Liver (tissue), 9 donors: ENCODE data around the gene MKRN2. TPM values are rescaled to one million over a fixed set of nuclear protein-coding genes. Genes with fewer than 3 reads are reported as not detected.

ENCODE experiments used
- DNase-seq: peaks from one replicate; pipeline ENCODE4 v3.0.0-alpha.2; 2017; ENCODE audit warnings: low spot score
- H3K27ac ChIP-seq, 2 donors: one replicate each; pipeline ENCODE4 v1.7.0; 2013; ENCODE audit warnings: inconsistent platforms in 2 of 2, low read length in 2 of 2, control low read depth in 1 of 2, low read depth in 1 of 2, mild to moderate bottlenecking in 1 of 2
- H3K27me3 ChIP-seq, 4 donors: one replicate each; pipeline versions ENCODE4 v1.6.1 to v1.7.0; 2013; ENCODE audit warnings: low read length in 3 of 4, inconsistent platforms in 1 of 4, mild to moderate bottlenecking in 1 of 4, moderate library complexity in 1 of 4; ENCODE audit not compliant: control insufficient read depth in 4 of 4, insufficient read depth in 4 of 4
- H3K36me3 ChIP-seq, 4 donors: one replicate each; pipeline versions ENCODE4 v1.6.1 to v1.7.0; 2013; ENCODE audit warnings: low read length in 3 of 4, mild to moderate bottlenecking in 3 of 4, low read depth in 1 of 4, moderate library complexity in 1 of 4; ENCODE audit not compliant: control insufficient read depth in 4 of 4, insufficient read depth in 3 of 4
- H3K4me1 ChIP-seq, 4 donors: one replicate each; pipeline versions ENCODE4 v1.6.1 to v1.7.0; 2013; ENCODE audit warnings: low read length in 3 of 4, mild to moderate bottlenecking in 3 of 4, moderate library complexity in 1 of 4; ENCODE audit not compliant: control insufficient read depth in 4 of 4, insufficient read depth in 4 of 4
- H3K4me3 ChIP-seq, 3 donors: one replicate each; pipeline versions ENCODE4 v1.6.1 to v1.7.0; 2013; ENCODE audit warnings: low read length in 3 of 3, control low read depth in 1 of 3, low read depth in 1 of 3, mild to moderate bottlenecking in 1 of 3
- H3K9ac ChIP-seq, 2 donors: one replicate each; pipeline ENCODE4 v1.7.0; 2013; ENCODE audit warnings: low read length in 2 of 2, mild to moderate bottlenecking in 2 of 2, moderate library complexity in 2 of 2, control low read depth in 1 of 2, low read depth in 1 of 2
- H3K9me3 ChIP-seq, 4 donors: one replicate each; pipeline versions ENCODE4 v1.6.1 to v1.7.0; 2013; ENCODE audit warnings: low read length in 3 of 4; ENCODE audit not compliant: control insufficient read depth in 4 of 4
- EGR1 ChIP-seq, 2 donors: IDR thresholded peaks; 2 replicates each; pipeline ENCODE4 v1.6.1; 2016 to 2018; ENCODE audit warnings: antibody characterized with exemption in 2 of 2, low read depth in 2 of 2
- FOXA1 ChIP-seq: IDR thresholded peaks from 2 replicates; pipeline ENCODE4 v1.6.1; 2016; ENCODE audit warnings: antibody characterized with exemption
- FOXA2 ChIP-seq: IDR thresholded peaks from 2 replicates; pipeline ENCODE4 v1.6.1; 2016; ENCODE audit warnings: antibody characterized with exemption
- GABPA ChIP-seq, 2 donors: IDR thresholded peaks in 1 of 2; conservative IDR thresholded peaks in 1 of 2; 2 replicates each; pipeline ENCODE4 v1.6.1; 2016; ENCODE audit warnings: antibody characterized with exemption in 2 of 2, mild to moderate bottlenecking in 1 of 2, moderate library complexity in 1 of 2
- HNF4A ChIP-seq, 2 donors: conservative IDR thresholded peaks; 2 replicates each; pipeline ENCODE4 v1.6.1; 2016; ENCODE audit warnings: antibody characterized with exemption in 2 of 2, mild to moderate bottlenecking in 2 of 2
- HNF4G ChIP-seq: IDR thresholded peaks from 2 replicates; pipeline ENCODE4 v1.6.1; 2016; ENCODE audit warnings: antibody characterized with exemption
- JUND ChIP-seq, 2 donors: IDR thresholded peaks; 2 replicates each; pipeline ENCODE4 v1.6.1; 2016; ENCODE audit warnings: antibody characterized with exemption in 2 of 2
- NR2F2 ChIP-seq: IDR thresholded peaks from 2 replicates; pipeline ENCODE4 v1.6.1; 2016; ENCODE audit warnings: antibody characterized with exemption
- RAD21 ChIP-seq, 2 donors: IDR thresholded peaks; 2 replicates each; pipeline ENCODE4 v1.6.1; 2016; ENCODE audit warnings: antibody characterized with exemption in 2 of 2, mild to moderate bottlenecking in 2 of 2
- RXRA ChIP-seq, 2 donors: IDR thresholded peaks; 2 replicates each; pipeline ENCODE4 v1.6.1; 2017 to 2018; ENCODE audit warnings: antibody characterized with exemption in 2 of 2, mild to moderate bottlenecking in 1 of 2
- SP1 ChIP-seq: IDR thresholded peaks from 2 replicates; pipeline ENCODE4 v1.6.1; 2018; ENCODE audit warnings: antibody characterized with exemption, mild to moderate bottlenecking
- TAF1 ChIP-seq: conservative IDR thresholded peaks from 2 replicates; pipeline ENCODE4 v1.6.1; 2016; ENCODE audit warnings: antibody characterized with exemption, mild to moderate bottlenecking
- YY1 ChIP-seq: IDR thresholded peaks from 2 replicates; pipeline ENCODE4 v1.6.1; 2016; ENCODE audit warnings: antibody characterized with exemption, mild to moderate bottlenecking
- WGBS: extraction: QIAGEN DNeasy Blood & Tissue Kit; methylation state at CpG from one replicate; pipeline ENCODE4 v1.1.7; 2013; 5-methylcytosine and 5-hydroxymethylcytosine counted together
- polyA plus RNA-seq, 2 donors: library from polyadenylated mRNA; stranded (reverse) in 1 of 2; unstranded in 1 of 2; fragments of 200-250 nt in 1 of 2; fragments of >200 nt in 1 of 2; fragmentation: Nextera tagmentation in 1 of 2; extraction: Ambion mirVana in 1 of 2; gene quantifications; one replicate each; pipeline versions ENCODE4 v1.2.1 to v1.2.3, GENCODE V29; 2013 to 2015
- total RNA-seq, 2 donors: library from RNA; depleted of rRNA; stranded (reverse); fragments of >200 nt; gene quantifications; one replicate each; pipeline ENCODE4 v1.2.3, GENCODE V29; 2014
- TF ChIP-seq, protein P1 (sequence below): IDR thresholded peaks from 2 replicates; pipeline ENCODE4 v1.6.1; 2016; ENCODE audit warnings: antibody characterized with exemption
- TF ChIP-seq, protein P2 (sequence below): fragments of 150-350 bp; IDR thresholded peaks from 2 replicates; pipeline ENCODE4 v1.5.1; 2017; ENCODE audit warnings: improper control_type of control experiment, low read depth, low read length; ENCODE audit not compliant: missing input control
- TF ChIP-seq, protein P3 (sequence below): IDR thresholded peaks from 2 replicates; pipeline ENCODE4 v1.6.1; 2016; ENCODE audit warnings: antibody characterized with exemption, mild to moderate bottlenecking
- TF ChIP-seq, protein P4 (sequence below): IDR thresholded peaks from 2 replicates; pipeline ENCODE4 v1.6.1; 2016; ENCODE audit warnings: antibody characterized with exemption
- TF ChIP-seq, protein P5 (sequence below): IDR thresholded peaks from 2 replicates; pipeline ENCODE4 v1.6.1; 2016; ENCODE audit warnings: antibody characterized with exemption
- donor health status: healthy.
- donor health status: healthy.
- donor health status: healthy.
- donor health status: healthy.
- donor health status: healthy.

MKRN2 gene
- total and polyA plus RNA-seq, 4 donors: 6.1 to 17.3 (median 11.7) TPM

DNA sequence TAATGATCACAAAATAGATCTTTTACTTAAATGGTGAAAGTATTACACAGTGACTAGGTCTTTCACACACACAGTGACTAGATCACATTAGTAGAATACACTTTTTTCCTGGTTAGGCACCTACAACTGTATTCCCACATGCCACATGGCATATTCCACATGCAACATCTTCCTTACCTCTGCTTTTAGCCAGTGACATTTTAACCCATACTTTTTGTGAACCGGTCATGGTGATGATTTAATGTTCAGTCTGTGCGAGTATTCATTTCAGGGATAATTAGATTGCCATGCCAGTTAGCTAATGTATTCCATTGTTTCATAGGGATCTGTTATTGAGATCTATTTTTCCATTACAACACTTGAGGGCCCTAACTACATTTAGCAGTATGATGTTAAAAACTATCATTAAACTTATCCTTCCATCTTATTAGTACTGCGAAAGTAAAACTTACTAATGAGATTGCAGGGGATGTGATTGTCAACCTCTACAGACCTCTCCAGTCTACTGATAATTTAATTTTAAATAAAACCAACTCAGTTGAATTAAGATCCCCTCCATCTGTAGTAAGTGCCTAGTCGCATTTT is 44.3 kb upstream of the MKRN2 start:
- no peak overlapping the region for H3K27ac ChIP-seq
- TF ChIP-seq SP1 (no peak), NR2F2 (no peak), FOXA2 (no peak), RAD21 (IDR thresholded peaks at IDR 0.05) (no peak), HNF4A (conservative IDR thresholded peaks at IDR 0.05) (no peak)
- TF ChIP-seq, protein P1, sequence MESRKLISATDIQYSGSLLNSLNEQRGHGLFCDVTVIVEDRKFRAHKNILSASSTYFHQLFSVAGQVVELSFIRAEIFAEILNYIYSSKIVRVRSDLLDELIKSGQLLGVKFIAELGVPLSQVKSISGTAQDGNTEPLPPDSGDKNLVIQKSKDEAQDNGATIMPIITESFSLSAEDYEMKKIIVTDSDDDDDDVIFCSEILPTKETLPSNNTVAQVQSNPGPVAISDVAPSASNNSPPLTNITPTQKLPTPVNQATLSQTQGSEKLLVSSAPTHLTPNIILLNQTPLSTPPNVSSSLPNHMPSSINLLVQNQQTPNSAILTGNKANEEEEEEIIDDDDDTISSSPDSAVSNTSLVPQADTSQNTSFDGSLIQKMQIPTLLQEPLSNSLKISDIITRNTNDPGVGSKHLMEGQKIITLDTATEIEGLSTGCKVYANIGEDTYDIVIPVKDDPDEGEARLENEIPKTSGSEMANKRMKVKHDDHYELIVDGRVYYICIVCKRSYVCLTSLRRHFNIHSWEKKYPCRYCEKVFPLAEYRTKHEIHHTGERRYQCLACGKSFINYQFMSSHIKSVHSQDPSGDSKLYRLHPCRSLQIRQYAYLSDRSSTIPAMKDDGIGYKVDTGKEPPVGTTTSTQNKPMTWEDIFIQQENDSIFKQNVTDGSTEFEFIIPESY: no peak
- TF ChIP-seq, protein P2, sequence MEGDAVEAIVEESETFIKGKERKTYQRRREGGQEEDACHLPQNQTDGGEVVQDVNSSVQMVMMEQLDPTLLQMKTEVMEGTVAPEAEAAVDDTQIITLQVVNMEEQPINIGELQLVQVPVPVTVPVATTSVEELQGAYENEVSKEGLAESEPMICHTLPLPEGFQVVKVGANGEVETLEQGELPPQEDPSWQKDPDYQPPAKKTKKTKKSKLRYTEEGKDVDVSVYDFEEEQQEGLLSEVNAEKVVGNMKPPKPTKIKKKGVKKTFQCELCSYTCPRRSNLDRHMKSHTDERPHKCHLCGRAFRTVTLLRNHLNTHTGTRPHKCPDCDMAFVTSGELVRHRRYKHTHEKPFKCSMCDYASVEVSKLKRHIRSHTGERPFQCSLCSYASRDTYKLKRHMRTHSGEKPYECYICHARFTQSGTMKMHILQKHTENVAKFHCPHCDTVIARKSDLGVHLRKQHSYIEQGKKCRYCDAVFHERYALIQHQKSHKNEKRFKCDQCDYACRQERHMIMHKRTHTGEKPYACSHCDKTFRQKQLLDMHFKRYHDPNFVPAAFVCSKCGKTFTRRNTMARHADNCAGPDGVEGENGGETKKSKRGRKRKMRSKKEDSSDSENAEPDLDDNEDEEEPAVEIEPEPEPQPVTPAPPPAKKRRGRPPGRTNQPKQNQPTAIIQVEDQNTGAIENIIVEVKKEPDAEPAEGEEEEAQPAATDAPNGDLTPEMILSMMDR: no peak
- H3K4me1 ChIP-seq: no peaks in the 10 kb centered on the region
- no peaks in the 10 kb centered on the region for H3K27me3 ChIP-seq
- DNase-seq: no peak
- no peak overlapping the region for H3K4me3 ChIP-seq
- WGBS: 97% methylated on average over 4 of the region's 4 CpGs
- no peaks in the 10 kb centered on the region for H3K9me3 ChIP-seq
- H3K9ac ChIP-seq: no peak overlapping the region
- peaks cover 0 to 6% (median 1%) of the 10 kb centered on the region in 4 donors for H3K36me3 ChIP-seq

DNA sequence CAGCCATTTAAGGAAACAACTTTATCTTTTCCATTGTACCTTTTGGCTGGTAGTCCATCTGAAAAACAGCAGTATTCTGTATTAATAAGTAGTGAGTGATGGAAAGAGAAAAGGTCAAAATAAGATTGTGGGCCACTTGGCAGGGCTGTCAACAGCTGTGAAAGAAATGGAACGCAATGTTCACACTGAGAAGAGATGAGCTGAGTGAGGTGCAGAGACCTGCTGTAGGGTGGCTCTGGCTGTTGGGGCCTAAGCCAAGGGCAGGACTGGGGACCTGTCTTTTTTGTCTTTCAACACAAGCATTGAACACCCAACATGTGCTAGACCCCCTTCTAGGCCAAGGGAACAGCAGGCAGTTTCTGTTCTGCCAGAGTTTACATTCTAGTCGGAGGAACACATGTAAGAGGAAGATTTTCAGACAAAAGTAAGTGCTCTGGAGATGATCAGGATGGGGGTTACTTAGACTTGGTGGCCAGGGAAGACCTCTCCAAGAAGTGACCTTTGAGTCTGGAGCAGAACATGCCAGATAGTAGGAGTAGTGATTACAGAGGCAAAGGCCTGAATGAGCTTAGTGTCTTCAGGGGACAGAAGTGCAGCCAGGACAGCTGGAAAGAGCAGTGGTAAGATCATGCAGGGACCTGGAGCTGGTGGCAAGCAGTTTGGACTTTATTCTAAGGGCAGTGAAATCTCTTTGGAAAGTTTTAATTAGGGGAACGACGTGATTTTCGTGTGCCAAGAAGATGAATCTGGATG is 43.0 kb upstream of the MKRN2 start:
- H3K27me3 ChIP-seq: no peaks in the 10 kb centered on the region
- no peak for TF ChIP-seq NR2F2
- no peak for TF ChIP-seq FOXA2
- no peak for TF ChIP-seq FOXA1
- TF ChIP-seq YY1: no peak
- TF ChIP-seq SP1: no peak
- TF ChIP-seq, protein P3, sequence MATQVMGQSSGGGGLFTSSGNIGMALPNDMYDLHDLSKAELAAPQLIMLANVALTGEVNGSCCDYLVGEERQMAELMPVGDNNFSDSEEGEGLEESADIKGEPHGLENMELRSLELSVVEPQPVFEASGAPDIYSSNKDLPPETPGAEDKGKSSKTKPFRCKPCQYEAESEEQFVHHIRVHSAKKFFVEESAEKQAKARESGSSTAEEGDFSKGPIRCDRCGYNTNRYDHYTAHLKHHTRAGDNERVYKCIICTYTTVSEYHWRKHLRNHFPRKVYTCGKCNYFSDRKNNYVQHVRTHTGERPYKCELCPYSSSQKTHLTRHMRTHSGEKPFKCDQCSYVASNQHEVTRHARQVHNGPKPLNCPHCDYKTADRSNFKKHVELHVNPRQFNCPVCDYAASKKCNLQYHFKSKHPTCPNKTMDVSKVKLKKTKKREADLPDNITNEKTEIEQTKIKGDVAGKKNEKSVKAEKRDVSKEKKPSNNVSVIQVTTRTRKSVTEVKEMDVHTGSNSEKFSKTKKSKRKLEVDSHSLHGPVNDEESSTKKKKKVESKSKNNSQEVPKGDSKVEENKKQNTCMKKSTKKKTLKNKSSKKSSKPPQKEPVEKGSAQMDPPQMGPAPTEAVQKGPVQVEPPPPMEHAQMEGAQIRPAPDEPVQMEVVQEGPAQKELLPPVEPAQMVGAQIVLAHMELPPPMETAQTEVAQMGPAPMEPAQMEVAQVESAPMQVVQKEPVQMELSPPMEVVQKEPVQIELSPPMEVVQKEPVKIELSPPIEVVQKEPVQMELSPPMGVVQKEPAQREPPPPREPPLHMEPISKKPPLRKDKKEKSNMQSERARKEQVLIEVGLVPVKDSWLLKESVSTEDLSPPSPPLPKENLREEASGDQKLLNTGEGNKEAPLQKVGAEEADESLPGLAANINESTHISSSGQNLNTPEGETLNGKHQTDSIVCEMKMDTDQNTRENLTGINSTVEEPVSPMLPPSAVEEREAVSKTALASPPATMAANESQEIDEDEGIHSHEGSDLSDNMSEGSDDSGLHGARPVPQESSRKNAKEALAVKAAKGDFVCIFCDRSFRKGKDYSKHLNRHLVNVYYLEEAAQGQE: no peak
- TF ChIP-seq, protein P4, sequence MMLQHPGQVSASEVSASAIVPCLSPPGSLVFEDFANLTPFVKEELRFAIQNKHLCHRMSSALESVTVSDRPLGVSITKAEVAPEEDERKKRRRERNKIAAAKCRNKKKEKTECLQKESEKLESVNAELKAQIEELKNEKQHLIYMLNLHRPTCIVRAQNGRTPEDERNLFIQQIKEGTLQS: no peak
- TF ChIP-seq, protein P5, sequence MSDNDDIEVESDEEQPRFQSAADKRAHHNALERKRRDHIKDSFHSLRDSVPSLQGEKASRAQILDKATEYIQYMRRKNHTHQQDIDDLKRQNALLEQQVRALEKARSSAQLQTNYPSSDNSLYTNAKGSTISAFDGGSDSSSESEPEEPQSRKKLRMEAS: no peak
- TF ChIP-seq, protein P2: no peak
- no peak for TF ChIP-seq JUND (IDR thresholded peaks at IDR 0.05)
- TF ChIP-seq GABPA (IDR thresholded peaks at IDR 0.05 in 1 of 2, conservative IDR thresholded peaks at IDR 0.05 in 1 of 2): no peak
- no peak for TF ChIP-seq RAD21 (IDR thresholded peaks at IDR 0.05)
- no peak for TF ChIP-seq HNF4G
- TF ChIP-seq, protein P1: no peak
- TF ChIP-seq EGR1 (IDR thresholded peaks at IDR 0.05; ENCODE audit: low read depth in 2 of 2): no peak
- no peak for TF ChIP-seq RXRA (IDR thresholded peaks at IDR 0.05)
- TF ChIP-seq HNF4A (conservative IDR thresholded peaks at IDR 0.05): no peak
- TF ChIP-seq TAF1: no peak
- no peak overlapping the region for H3K4me3 ChIP-seq
- H3K9ac ChIP-seq: no peak overlapping the region
- no peak overlapping the region for H3K27ac ChIP-seq
- peaks cover 0 to 8% (median 1%) of the 10 kb centered on the region in 4 donors for H3K36me3 ChIP-seq
- no peaks in the 10 kb centered on the region for H3K9me3 ChIP-seq
- WGBS: 94% methylated on average over 5 of the region's 5 CpGs
- H3K4me1 ChIP-seq: no peaks in the 10 kb centered on the region
- no peak for DNase-seq
